GM21528 (cell line): Measurements from ENCODE around the gene ZMYM4.

ENCODE experiments used
- ATAC-seq: cut with Tn5 transposase; IDR thresholded peaks from one replicate; pipeline ENCODE4 v1.9.1; 2021; ENCODE audit warnings: mild to moderate bottlenecking, moderate library complexity; ENCODE audit not compliant: unreplicated experiment, low FRiP score

ZMYM4 gene

DNA sequence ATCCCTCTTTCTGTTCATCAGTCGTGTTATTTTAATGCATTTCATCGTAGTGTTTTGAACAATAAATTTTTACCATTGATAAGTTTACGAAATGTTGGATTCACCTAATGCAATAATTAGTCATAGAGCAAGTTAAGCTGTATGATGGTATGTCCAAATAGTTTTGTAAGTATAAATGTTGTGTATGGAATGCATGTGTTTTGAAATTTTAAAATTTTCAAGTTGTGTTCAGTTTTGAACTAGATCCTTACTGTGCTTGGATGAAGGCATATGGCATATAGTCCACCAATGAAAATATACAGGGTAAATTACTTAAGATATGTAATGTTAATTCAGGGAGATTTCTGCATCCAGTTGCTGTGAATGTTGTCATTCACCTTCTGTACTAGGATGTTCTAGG is 2.3 kb downstream of the ZMYM4 start:
- ATAC-seq, result no peak

DNA sequence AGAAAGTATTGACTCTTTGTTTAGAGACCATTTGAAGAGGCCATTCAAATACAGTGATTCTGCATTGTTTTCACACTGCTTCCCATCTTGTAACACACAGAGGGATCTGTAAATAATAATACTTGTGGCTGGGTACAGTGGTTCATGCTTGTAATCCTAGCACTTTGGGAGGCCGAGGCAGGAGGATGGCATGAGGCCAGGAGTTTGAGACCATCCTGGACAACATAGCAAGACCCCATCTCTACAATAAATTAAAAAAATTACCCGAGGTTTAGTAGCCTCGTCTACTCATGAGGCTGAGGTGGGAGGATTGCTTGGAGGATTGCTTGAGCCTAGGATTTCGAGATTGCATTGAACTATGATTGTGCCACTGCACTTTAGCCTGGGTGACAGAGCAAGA is 5.7 kb downstream of the ZMYM4 start:
- ATAC-seq, result no peak

DNA sequence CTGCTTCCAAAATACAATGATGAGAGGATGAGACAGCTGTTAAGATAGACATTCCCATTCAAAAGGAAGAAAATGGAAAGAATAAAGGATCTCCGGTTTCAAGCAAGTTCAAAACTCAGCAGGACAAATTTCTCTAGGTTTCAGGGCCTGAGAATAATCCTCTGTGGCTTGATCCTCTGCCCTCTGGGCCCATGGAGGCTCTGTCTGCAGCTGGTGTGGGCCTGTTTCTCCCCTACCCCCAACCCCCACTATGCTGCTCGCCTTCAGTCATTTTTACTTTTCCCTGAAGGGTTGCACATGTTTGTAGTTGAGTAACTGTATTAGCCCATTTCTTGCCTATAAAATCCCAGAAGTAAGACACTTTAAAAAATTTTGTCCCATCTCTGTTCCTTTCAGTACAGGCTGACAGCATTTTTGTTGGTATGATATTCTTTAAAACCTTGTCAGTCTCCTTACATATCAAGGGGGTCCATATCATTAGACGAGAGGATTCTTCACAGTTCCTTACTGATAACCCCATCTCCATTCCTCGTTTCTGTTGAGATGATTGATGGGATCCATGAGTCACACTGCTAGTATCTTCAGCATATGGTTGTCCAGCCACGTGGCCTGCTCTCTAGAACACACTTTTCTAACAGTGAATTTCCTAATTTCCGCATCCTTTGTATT is 10.5 kb downstream of the ZMYM4 start:
- ATAC-seq, result no peak

DNA sequence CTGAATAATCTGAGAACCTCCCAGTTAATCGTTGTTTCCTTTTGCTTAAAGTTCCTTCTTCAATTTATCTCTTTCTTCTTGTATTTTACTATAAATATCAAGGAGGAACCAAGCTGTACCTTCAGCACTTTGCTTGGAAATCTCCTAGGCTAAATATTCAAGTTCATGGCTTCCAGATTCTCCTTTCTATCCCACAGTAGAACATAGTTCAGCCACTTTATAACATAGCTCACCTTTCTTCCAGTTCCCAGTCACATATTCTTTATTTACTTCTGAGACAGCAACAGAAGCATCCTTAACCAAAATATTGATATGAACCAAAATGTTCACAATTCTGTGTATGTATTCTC is 11.0 kb downstream of the ZMYM4 start:
- ATAC-seq, result no peak

DNA sequence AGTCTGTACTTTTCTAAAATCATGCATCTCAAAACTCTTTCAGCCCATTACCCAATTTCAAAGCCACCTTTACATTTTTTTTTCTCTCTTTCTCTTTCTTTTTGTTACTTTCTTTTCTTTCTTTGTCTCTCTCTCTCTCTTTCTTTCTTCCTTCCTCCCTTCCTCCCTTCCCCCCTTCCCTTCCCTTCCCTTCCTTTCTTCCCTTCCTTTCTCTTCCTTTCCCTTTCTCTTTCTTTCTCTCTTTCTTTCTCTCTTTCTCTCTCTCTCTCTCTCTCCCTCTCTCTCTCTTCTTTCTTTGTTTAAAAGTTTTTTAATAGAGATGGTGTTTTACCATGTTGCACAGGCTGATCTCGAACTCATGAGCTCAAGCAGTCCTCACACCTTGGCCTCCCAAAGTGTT is 11.5 kb downstream of the ZMYM4 start:
- ATAC-seq, result no peak

DNA sequence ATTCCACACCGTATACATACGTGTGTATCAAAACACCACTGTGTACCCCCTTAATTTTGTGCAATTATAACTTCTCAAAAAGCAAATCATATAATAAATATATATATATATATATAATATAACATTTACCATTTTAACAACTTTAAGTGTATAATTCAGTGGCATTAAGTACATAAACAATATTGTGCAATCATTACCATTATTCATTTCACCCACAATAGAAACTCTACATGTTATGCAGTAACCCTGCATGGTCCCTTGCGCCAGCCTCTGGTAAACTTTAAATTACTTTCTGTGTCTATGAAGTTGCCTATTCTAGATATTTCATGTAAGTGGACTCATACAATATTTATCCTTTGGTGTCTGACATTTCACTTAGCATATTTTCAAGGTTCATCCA is 13.1 kb downstream of the ZMYM4 start:
- no peak for ATAC-seq

DNA sequence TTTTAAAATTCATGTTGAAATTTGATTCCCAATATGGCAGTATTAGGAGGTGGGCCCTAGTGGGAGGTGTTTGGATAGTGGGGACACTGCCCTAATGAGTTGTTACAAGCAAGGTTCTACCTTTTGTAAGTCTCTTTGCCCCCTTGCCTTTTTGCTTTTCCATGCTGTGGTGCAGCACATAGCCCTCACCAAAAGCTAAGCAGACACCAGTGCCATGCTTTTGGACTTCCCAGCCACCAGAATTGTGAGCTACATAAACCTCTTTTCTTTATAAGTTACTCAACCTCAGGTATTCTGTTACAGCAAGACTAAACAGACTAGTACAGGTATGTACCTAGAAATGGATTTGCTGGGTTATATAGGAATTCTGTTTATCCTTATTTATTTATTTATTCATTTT is 13.7 kb downstream of the ZMYM4 start:
- ATAC-seq, result no peak

DNA sequence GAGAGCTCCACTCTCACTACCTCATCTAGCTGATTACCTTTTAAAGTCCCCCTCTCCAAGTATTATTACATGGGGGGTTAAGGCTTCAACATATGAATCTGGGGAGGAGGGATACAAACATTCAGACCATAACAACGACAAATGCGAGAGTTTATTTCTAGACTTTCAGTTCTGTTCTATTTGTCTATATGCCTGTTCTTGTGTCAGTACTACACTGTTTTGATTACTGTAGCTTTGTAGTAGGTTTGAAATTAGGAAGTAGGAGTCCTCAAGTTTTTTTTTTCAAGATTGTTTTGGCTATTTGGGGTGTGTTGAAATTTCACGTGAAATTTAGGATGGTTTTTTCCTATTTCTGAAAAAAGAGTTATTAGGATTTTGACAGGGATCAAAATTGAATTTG is 16.3 kb downstream of the ZMYM4 start:
- no peak for ATAC-seq

DNA sequence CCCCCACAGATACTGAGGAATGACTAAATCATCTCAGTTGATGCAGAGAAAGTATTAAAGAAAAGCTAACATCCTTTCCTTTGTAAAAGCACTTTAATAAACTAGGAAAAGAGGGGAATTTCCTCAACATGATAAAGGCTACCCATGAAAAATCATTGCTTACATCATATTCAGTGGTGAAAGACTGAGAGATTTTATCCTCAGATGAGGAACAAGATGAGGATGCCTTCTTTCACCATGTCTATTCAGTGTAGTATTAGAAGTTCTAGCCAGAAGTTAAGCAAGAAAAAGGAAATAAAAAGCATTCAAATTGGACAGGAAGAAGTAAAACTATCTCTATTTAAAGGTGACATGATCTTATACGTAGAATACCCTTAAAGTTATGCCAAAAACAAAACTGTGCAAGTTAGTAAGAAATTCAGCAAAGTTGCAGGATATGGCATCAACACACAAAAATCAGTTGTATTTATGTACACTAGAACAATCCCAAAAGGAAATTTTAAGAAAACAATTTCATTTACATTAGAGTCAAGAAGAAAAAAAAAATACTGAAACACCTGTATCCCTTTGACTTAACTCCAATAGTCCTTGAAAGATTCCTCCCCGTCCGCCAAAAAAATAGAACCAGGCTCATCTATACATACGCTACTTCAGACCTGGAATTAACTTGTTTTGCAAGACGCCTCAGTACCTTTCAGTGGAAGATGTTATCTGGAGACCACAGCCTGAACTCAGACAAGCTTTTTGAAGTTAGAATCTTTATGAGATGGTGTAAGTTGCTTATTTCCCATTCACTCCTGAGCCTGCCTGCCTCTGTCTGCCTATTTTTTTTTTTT is 17.5 kb downstream of the ZMYM4 start:
- ATAC-seq, result no peak

DNA sequence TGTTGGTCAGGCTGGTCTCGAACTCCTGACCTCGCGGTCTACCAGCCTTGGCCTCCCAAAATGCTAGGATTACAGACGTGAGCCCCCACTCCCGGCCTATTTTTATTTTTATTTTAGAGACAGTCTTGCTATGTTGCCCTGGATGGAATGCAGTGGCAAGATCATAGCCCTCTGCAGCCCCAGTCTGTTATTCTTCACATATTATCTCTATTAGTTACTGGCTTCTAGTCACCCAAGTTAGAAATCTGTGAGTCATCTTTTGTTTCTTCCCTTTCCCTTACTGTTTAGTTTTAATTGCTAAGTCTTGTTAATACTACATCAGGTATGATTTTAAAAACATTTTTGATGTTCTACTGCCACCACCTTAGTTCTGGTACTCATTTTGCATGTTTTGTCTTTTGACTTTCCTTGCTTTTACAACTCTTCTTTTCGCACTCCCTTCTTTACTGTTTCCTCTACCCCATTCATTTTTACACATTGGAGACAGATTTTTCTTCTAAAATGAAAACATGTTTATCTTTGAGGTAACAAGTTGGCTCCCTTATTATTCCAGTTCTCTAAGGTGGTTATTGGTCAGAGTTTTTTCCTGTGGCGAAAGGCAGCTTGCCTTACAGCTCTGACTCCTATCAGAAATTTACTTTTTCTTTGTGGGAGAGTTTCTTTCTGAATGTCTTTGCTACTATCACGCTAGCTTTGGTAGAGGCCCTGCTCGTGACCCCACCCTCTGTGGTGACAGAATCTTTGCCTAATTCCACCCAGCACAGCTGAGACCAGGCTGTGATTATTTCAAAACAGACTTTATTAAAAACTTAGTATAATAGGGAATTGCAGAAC is 19.5 kb downstream of the ZMYM4 start:
- ATAC-seq, result no peak

DNA sequence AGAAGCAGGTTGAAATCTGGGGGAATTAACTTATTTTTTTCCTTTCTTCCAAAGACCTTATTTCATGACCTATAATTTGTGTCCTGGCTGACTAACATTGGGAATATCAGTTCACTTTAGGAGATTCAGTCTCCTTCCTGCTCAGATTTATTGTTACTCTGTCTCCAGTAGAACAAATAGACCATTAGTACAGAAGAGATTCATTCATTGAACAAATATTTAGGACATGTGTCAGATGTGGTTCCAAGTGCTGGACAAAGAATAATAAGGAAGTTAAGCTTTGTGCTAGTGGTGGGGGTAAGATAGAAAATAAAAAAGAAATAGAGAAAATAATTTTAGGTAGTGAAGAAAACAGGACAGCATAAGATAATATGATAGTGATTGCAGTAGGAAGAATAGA is 20.3 kb downstream of the ZMYM4 start:
- ATAC-seq, result no peak

DNA sequence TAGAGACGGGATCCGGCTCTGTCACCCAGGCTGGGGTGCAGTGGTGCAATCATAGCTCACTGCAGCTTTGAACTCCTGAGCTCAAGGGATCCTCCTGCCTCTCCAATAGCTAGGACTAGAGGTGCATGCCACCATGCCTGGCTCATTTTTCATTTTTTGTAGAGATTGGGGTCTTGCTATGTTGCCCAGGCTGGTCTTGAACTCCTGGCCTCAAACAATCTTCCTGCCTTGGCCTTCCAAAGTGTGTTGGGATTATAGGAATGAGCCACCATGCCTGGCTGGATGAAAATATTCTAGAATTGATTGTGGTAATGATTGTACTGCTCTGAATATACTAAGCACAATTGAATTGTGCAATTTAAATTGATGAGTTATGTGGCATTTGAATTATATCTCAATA is 21.9 kb downstream of the ZMYM4 start:
- no peak for ATAC-seq

DNA sequence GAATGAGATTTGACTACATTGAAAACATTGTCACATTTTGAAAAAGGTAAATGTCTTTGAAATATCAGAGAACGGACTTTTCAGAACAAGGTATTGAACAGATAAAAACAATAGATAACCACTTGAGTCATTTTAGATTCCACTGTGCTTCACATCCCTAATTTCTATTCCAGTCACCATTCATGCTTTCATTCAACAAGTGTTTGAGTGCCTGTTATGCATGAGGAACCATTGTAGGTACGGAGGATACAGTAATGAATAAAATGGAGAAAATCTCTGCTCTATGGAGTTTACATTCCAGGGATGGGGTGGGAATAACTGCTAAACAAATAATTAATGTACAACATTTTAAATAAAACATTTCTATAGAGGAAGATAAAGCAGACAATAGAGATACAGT is 26.3 kb downstream of the ZMYM4 start:
- no peak for ATAC-seq

DNA sequence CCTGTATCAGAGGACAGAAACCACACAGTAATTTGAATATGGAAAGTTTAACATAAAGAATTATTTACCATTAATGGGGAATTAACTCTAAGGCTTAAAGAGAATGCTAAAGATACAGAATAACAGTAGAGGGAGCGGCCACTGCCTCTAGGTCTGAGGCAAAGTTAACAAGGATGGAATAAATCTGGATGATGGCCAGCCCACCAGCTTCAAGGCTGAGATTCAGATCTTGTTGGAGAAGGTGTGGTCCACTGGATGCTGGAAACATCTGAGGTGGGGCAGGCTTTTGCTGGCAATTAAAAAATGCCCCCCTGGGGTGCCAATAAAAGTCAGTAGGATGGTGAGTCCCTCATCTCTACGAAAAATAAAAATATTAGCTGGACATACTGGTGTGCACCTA is 29.4 kb downstream of the ZMYM4 start:
- no peak for ATAC-seq

DNA sequence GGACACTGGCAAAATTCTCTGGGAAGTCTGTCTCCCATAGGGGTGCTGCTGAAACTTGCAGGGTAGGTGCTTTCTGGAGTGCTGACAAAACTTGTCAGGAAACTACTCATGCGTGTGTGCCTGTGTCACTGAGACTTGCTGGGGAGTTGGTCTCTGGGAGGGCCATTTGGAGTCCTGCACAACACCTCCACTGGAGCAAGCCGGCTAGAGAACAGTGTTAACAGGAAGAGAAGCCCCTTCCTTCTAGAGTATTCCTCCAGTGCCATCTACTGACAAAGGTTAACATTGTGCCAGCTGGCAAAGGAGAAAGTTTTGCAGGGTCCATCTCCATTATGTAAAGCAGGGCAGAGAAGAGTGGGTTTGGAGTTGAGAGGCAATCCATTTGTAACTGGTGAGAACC is 30.0 kb downstream of the ZMYM4 start:
- ATAC-seq, result no peak

DNA sequence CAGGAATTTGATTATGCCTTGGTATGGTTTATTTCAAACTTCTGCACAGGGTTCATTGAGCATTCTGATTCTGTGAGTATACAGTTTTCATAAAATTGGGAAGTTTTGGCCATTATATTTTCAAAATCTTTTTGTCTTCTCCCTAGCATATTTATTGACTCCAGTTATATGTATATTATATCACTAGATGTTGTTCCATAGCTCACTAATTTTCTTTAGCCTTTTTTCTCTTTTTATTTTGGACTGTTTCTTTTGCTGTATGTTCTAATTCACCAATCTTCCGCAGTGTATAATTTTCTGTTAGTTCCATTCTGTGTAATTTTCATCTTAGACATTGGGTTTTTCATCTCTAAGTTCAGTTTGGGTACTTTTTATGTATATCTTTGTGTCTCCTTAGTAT is 31.9 kb downstream of the ZMYM4 start:
- ATAC-seq, result no peak

DNA sequence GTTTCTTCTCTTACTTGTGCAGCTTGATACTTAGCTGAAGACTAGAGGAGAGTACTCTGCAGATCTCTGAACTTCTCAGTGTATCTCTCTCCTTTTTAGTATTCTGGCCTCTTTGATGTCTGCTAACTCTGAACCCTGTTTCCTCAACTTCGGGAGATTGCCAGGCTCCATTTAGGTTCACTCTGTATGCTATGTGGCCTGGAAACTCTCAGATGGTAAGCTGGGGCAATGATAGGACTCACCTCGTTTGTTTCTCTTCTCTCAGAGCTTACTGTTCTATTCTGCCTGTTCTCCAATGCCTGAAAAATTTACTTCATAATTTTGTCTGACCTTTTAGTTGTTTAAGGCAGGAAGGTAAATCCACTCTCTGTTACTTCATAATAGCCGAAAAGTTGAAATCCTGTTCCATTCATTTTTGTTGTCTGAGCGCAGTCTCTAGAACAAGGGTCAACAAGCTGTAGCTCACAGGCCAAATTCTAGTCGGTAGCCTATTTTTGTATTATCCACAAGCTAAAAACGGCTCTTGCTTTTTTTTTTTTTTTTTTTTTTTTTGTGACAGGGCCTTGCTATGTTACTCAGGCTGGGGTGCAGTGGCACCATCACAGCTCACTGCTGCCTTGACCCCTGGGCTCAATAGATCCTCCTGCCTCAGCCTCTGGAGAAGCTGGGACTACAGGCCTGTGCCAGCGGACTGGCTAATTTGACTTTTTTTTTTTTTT is 33.3 kb downstream of the ZMYM4 start:
- no peak for ATAC-seq

DNA sequence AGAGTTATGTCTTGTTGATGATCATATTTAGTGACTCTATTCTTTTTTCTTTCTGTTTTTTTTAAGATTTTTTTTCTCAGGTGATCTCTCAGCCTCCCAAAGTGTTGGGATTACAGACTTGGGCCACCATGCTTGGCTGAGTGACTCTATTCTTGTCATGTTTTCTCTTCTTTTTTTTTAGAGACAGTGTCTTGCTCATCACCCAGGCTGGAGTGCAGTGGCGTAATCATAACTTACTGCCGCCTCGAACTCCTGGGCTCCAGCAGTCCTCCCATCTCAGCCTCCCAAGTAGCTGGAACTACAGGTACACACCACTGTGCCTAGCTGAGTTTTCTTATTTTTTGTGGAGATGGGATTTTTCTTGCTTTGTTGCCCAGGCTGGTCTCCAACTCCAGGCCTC is 36.9 kb downstream of the ZMYM4 start:
- no peak for ATAC-seq

DNA sequence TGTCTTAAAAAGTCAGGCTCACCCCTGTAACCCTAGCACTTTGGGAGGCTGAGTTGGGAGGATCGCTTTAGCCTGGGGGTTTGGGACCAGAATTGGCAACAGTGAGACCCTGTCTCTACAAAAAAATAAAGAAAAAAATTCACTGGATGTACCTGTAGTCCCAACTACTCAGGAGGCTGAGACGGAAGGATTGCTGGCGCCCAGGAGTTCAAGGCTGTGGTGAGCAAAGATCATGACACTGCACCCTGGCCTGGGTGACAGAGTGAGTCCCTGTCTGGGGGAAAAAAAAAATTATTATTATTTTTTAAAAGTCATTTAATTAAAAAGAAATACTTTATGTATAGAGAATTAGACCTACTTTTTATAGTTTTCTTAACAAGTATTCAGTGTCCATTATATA is 47.1 kb downstream of the ZMYM4 start:
- no peak for ATAC-seq

DNA sequence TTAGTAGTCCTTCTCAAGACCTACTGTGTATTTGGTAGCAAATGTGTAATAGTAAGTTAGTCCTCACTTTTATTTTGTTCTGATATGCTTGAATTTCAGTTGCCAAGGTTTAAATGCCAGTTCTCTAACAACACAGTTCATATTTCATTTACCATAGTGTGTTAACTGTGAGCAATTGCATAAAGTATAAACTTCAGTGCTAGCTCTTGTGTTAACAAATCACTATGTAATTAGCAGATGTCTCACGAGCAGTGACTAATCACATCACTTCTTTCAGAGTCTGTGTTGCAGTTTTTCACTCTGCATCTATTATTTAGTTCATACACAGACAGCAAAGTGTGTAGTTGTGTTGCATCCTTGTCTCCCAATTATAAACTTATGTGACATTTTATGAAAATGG is 47.8 kb downstream of the ZMYM4 start:
- ATAC-seq, result no peak
